NCI-H524 treated with DMSO at 0.1 percent for 48 hours (cell line): ENCODE measurements around the gene PPP6R2.

Experiments
- DNase-seq: peaks from one replicate; lab custom pipeline; 2025; lab: John Stamatoyannopoulos, UW

PPP6R2 gene, protein sequence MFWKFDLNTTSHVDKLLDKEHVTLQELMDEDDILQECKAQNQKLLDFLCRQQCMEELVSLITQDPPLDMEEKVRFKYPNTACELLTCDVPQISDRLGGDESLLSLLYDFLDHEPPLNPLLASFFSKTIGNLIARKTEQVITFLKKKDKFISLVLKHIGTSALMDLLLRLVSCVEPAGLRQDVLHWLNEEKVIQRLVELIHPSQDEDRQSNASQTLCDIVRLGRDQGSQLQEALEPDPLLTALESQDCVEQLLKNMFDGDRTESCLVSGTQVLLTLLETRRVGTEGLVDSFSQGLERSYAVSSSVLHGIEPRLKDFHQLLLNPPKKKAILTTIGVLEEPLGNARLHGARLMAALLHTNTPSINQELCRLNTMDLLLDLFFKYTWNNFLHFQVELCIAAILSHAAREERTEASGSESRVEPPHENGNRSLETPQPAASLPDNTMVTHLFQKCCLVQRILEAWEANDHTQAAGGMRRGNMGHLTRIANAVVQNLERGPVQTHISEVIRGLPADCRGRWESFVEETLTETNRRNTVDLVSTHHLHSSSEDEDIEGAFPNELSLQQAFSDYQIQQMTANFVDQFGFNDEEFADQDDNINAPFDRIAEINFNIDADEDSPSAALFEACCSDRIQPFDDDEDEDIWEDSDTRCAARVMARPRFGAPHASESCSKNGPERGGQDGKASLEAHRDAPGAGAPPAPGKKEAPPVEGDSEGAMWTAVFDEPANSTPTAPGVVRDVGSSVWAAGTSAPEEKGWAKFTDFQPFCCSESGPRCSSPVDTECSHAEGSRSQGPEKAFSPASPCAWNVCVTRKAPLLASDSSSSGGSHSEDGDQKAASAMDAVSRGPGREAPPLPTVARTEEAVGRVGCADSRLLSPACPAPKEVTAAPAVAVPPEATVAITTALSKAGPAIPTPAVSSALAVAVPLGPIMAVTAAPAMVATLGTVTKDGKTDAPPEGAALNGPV

DNA sequence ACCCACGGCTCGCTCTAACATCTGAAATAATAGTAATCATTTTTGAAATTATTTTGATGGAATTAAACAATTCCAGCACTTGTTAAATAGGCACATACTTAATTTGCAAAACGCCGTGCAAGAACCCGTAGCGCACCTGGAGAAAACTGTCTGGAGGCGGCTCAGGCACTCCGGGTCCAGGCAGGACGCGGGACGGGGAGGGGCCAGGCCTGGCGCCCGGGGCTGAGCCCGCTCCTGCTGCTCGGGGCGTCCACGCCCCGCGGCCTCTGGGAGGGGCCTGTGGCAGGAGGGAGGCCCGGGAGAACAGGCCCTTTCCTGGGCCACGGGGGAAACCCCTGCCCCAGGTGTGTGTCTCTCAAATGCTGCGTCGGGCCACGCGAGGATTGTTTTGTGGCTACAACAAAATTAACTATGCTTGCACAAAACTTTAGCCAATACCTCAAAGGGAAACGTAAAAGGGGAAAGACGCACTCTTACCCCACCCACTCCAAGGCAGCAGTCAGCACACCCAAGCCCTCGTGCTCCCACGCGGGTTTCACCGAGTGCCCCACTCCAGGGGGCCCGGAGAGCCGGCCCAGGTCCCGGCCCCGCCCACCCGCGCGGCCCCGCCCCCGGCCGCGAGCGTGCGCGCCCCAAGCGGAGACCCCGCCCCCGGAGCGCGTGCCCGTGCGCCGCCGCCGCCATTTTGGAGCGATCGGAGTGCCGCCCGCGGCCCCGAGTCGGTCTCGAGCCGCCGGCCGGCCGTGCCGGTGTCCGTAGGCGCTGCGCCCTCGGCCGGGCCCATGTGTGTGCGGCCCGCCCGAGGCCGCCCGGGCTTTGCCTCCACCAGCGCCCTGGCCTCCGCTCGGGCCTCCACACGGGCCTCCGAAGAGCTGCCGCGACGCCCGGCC, at the start of gene PPP6R2:
Gene PPP6R2 (plus strand): TSS at position 677 of the 890 bp plus-strand sequence. CDS start 50,582 bp downstream, outside the sequence.
- no peak for DNase-seq

DNA sequence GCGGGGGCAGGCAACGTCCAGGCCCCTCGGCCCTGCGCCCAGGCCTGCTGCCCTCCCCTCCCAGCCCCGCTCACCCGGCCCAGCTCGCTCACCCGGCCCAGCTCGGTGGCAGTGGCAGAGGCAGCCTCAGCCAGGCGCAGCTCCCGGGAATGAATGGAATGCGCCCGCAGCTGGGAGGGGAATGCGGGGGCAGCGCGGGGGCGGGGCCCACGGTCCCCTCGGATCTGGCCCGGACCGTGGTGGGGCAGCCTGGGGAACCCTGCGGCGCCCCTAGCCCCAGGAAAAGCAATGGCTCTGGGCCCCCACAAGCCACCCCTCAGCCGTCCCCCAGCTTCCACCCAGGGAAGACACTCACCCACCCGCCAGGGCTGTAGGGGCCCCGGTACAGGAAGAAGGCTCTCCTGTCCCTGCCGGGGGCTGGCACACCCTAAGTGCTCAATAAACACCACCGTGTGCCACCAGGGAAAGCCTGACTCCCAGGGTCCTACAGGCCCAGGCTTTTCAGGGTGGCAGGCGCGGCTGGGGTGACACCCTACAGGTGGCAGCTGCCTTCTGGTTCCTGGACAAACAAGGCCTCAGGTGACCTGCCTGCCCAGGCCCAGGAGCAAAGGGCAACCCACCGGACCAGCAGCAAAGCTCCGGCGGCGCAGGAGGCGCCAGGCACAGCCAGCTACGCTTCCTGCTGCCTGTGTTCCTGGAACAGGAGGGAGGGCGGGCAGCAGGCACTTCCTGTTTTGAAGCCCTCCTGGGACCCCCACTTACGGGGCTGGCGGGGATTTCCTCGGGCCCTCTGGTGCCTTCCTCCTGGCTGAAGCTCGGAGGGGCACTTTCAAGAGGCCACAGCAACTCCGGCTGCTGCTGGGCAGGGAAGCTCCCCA, 49.4 kb upstream of the PPP6R2 start:
- no peak for DNase-seq

DNA sequence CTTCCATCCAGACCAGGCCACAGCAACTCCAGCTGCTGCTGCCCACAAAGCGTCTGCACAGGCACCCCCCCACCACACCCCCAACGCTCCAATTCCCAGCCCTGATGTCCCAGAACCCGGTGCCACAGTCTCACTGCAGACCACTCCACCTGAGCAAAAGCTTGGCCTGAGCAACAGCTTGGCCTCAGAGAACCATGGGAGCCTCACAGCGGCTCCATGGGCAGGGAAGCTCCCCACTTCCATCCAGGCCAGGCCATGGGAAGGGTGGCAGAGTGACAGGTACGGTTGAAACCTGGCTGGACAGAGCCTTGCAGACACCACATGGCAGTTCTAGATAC, 48.8 kb upstream of the PPP6R2 start:
- no peak for DNase-seq

DNA sequence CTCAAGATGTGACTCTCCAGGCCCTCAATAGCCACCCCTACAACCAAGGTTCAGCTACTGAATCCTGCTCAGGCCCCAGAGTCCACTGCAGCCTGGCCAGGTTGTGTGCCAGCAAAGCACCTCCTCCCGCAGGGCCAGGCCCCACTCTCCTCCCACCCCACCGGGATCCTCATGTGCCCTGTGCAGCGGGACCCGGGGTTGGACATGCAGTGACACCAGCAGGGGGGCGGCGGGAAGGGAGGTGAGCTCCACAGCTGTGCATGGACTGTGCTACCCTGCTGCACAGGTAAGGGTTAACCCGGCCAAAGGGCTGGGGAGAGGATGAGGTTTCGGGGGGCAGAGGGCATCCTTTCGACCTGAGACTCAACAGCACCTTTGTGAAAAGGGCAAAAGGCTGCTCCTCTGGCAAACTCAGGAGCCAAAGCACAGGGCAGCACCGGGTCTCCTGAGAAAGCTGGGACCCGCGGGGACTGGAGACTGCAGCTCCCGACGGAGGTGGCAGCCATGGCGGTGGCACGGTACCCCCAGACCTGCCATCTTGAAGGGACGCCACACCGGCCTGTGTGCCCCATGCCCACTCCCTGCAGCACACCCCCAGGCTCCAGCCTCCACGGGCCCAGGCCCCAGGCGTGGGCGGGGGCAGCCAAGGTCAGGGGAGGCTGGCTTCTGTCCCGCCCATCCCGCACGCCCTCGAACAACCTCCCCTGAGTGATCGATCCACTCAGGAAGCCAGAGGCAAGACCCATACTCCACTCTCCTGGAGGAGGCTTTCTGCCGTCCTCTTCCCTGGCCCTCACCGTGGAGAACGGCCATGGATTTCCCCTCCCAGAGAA, 46.3 kb upstream of the PPP6R2 start:
- no peak for DNase-seq

DNA sequence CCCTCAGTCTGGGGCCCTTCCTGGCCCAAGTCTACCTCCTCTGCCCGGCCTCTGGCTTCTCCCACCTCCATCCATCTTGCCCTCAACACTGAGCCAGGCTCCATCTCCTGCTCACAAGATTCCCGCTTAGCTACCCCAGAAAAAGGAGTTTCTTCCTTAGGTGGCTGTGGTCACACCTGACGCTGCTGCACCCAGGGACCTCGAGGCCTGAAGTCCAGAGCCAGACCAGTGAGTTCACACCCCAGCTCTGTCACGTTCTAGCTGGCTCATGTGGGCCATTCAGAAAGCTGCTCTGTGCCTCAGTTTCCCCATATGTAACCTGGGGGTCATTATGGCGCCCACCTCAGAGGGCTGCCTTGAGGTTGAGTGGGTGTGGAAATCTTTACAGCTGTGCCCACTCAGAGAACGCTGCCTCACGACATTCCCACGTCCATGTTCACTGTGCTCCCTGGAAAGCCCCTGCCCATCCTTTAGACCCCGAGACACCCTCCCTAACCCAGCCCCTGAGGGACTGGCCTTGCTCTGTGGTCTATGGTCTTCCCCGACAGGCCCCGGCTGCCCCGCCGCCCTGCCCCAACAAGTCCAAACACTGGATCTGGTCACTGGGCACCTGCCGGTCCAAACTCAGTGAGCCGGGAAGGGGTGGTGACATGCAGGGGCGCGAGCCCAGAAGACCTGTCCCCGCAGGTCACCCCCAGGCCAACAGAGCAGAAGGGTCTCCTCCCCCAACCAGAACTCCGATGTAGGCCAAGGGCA, 45.4 kb upstream of the PPP6R2 start:
- DNase-seq, result no peak

DNA sequence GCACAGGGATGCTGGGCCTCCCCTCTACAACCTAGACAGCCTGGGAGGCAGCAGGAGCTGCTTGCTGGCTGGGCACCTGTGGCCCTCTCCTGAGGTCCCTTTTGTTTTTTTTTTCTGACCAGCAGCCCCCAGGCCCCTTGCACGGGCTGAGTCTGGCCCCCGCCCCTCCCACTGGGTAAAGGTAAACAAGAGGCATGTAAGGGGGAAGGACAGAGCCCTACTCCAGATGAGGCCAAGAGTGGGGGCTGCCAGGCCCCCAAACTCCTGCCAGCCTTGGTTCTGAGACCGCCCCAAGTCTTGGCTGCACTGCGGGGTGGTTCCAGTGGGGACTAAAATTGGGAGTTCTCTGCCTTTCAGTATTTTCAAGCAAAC, 44.9 kb upstream of the PPP6R2 start:
- DNase-seq, result no peak

DNA sequence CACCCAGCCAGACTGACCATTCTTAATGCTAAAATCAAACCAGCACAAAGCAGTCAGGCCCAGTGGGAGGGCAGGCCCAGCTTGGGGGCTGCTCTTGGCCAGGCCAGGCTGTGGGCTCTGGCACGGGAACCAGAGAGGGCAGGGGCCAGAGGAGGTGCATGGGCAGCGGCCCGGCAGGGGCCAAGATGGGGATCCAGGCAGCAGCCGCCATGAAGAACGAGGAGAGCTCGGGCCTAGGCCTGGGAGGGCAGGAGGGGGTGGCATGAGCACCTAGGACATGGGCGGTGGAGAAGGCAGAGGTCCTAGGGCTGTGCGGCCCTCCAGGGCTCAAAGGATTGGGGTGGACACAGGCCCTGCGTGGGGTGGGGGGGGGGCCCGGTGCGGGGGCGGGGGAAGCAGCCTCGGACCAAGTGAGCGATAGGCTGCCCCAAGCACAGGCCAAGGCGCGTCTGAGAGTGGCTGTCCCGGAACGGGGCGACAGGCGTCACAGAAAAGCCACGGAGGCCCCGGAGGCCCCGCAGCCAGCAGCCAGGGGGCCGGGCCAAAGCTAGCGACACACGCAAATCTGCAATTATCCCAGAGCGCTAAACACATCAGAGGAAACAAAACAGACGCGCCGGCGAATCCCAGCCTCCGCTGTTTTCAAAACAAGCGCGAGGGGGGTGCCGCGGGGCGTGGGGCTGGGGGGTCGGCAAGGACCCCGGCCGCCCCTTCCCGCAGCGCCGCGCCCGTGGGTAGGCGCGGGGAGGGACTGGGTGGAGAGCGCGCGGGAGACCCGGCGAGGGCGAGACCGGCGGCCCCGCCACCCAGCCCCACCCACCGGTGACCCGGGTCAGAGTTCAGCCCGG, 44.0 kb upstream of the PPP6R2 start:
- no peak for DNase-seq

DNA sequence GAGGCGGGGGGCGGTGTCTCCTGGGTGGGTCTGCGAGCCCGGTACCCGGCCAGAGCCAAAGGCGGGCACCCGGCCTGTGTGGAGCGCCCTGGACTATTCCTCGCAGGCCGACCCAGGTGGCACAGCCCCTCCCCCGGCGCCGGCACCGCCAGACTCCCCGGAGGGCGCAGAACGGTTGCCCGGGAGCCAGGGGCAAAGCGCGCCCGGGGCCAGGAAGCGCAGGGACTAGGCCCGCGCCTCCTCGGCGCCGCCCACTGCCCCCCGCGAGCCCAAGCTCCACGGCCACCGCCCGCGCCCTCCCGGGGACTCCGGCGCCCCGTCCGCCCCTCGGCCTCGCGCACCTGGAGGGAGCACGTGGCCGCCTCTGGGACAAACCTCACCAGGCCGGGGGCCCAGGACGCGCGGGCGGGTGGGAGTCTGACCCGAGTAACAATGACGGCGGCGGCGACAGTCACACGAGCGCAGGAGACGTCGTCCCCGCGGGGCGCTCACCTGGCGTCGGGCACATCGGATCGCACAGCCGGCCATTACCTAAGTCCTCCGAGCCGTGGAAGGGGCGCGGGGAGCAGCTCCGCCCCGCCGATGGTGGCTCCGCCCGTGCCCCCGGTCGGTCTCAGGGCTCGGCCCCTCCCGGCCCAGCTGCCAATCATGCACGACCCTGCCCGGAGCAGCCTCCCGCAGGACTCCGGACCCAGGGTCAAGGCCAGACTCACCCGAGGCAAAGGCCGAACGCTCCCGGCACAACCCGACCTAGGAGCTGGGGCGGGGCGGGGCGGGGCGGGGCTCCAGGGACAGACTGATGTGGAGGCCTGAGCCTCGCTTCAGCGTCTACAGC, 43.1 kb upstream of the PPP6R2 start:
- no peak for DNase-seq

DNA sequence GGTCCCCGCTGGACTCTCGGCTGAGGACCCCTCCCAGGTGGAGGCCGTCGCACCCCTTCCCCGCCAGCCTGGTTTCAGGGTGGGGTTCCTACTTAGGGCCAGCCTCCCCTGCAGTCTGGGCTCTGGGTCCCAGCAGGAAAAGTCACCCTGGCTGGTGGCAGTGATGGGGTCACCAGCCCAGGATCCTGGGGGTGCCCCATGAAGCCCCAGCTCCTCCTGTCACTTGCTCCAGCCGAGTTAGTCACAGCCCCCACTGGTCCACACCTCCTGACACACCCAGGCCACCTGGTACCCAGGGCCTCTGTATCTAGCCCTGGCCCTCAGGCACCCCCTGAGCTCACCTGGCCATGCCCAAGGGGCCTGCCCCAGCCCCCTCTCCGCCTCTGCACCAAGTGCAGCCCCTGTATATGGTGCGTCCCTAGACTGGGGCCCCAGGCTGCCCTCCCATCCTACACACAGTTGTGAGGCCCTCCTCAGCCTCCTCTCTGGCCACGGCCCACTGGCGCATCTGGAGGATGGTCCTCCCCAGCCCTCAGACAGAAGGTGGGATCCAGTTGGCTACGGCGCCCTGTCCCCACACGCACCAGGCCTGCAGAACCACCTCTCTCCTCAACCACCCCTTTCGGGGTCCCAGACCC, 42.4 kb upstream of the PPP6R2 start:
- no peak for DNase-seq

DNA sequence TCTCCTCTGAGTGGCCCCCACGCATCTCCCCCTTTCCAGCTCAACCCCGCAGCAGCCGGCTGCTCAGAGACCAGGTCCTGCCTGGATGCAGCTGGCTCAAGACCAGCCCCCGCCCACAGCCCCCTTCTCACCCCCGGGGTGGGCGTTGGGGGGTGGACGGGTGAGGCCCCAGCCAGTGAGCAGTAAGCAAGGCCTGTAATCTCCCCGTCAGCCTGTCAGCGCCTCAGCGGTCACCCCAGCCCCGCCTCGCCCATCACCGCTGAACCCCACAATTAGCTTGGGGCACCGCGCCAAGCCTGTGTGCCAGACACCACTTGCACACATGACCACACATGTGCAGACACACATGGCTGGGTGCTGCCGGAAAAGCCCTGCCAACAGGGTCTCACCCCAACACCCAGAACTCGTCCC, 41.5 kb upstream of the PPP6R2 start:
- no peak for DNase-seq

DNA sequence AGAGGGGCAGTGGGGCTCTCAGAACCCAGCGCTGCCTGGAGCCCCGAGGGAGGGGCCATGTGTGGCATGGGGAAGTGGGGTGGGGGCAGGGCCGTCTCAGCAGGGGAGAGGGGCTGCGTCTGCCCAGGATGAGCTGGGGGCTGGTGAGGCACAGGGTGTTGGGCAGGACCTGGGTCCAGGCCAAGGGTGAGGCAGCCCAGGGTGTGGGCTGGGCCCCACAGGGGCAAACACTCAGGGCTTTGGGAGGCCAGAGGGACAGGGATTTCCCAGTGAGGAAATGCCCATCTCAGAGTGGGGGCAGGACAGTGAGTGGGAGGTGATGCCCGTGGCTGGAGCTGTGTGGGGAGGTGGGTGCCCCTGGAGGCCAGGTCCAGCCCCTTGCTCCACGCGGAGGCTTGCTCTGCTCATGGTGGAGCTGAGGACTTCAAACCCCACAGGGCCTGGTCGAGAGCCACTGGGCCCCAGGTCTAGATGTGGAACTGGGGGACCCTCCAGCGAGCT, 41.0 kb upstream of the PPP6R2 start:
- DNase-seq, result no peak

DNA sequence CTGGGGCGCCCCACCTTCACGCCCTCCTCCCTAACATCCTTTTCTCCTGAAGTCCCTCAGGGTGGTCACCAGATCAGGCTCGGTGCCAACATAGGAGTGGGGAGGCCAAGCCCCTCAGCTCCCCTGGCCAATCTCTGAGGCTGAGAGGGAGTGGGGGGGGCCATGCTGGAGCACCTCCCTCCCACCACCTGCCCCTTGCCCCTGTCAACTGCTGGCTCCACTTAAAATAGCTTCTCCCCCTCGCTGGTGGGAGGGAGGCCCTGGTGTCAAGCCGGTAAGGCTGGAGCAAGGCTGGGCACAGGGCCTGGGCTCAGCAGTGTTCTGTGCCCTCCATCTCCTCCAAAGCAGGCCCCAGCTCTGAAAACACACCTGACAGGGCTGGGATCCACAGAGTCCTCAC, 40.6 kb upstream of the PPP6R2 start:
- DNase-seq, result no peak

DNA sequence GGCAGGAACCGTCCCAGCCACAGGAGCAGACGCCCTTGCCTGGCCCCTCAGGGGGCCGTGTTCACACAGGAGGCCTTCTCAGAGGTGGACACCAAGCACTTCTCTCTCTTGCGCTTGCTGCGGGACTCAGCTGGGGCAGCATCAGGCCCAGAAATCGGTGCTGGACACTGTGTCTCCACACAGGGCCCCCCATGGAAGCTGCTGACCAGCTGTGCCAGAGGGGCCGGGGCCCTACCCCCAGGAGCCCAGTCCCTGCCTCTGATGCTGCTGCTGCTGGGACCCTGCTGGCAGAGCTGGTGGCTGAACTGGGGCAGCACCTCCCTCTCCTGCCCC, 39.6 kb upstream of the PPP6R2 start:
- no peak for DNase-seq

DNA sequence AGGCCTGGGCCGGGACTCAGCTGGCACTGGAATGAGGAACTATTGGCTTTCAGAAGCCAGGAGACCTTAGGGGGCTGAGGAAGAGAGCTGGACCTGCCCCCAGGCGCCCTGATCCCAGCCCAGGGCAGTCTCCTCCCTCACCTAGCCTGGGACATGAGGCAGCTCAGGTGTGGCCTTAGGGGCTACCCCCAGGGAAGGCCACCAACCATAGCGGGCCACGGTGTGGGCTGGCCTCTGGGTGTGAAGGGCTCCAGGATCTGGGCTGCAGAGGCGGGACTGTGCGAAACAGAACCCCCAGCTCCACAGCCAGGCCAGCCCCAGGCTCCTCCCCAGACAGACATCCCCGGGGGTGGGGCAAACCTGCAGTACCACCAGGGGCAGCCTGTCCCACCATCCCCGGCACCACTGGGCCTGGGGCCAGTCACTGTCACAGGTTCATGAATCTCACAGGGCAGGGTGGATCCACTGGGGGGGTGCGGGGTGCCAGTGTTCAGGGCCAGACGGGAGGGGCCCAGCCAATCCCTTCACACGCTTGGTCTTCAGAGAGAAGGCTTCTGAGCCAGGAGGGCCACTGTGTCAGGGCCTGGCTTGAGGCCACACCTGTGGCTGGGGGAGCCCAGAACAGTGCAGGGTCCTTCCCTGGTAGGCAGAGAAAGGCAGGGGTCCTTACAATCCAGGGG, 39.1 kb upstream of the PPP6R2 start:
- DNase-seq, result no peak

DNA sequence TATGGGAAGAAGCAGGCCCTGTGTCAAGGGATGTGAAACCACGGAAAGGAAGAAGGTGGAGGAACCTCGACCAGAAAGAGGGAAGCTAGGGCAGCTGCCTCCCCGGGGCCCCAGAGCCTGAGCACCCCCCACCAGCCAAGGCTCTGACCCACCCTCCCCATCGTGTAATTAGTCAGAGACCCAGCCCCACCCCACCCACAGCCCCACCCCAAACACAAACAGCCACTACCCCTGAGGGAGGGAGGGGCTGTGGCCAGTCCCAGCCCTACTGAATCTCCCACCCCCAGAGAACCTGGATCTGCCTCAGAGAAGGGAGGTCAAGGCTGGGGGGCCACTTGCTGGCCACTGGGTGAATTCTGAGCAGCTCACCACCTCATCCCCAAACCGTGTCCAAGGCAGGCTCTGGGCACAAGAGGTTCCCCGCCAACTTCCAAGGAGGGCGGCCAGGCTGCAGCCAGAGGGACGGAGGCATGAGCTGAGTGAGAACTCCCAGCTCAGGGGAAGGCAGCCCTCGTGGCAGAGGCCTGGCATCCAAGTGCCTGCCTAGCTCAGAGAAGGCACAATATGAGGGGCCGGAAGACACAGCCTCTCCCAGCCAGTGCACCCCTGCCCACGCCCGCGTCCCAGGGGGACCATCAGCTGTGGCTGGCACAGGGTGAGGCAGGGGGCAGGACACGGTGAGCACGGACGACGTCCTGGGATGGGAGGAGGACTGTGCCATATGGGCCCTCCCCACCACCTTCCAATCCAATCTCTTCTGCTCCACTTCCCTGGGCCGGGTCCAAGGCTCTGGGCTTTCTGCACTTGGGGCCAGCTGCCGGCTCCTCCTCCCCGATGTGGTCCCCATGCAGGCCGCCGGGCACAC, 38.4 kb upstream of the PPP6R2 start:
- no peak for DNase-seq
